Cerebellar nuclear complex (tissue), 1 donor: ENCODE measurements around the gene PACS1.

Source experiments
- DNase-seq, 2 experiments: peaks; one replicate each; lab custom pipeline; 2025; lab: John Stamatoyannopoulos, UW

PACS1 gene

GRCh38 chr11:66289548-66290329, 219.7 kb downstream of the PACS1 start:
- DNase-seq, result no peak

DNA sequence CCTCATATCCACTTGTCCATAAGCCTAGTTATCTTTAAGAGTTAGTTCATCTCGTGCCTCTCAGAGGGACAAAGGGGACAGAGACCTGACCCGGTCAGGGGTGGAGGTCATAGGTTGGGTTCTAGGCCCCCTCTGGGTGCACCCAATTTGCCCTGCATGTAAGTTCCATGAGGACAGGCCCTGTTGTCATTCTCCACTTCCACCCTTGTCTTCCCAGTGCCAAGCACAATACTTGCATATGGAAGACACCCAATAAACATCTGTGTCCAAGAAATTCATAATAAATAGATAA, 220.2 kb downstream of the PACS1 start:
- no peak for DNase-seq

DNA sequence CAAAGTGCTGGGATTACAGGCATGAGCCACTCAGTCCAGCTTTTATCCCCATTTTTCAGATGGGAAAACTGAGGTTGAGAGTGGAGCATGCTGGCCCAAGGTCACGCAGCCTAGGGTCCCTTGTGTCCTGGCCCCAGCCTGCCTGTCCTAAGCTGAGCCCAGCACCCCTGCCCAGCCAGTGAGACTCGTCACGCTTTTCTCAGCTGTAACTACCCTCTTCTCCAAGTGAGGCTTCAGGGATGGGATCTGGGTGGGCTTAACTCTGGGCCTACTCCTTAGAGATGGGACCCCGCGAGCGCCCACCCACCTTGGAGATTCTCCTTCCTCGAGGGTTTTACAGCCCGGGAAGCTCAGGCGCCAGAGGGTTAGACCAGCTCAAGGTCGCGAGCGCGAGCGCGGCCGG, 221.2 kb downstream of the PACS1 start:
- no peak for DNase-seq

- DNase-seq, result no peak
These were observed 221.9 kb downstream of the PACS1 start, which contains the start of gene TMEM151A for GRCh38 chr11:66291706-66292542. TSS of gene TMEM151A (plus strand) at chr11:66291894. CDS start at chr11:66292014, 120 bp downstream.

DNA sequence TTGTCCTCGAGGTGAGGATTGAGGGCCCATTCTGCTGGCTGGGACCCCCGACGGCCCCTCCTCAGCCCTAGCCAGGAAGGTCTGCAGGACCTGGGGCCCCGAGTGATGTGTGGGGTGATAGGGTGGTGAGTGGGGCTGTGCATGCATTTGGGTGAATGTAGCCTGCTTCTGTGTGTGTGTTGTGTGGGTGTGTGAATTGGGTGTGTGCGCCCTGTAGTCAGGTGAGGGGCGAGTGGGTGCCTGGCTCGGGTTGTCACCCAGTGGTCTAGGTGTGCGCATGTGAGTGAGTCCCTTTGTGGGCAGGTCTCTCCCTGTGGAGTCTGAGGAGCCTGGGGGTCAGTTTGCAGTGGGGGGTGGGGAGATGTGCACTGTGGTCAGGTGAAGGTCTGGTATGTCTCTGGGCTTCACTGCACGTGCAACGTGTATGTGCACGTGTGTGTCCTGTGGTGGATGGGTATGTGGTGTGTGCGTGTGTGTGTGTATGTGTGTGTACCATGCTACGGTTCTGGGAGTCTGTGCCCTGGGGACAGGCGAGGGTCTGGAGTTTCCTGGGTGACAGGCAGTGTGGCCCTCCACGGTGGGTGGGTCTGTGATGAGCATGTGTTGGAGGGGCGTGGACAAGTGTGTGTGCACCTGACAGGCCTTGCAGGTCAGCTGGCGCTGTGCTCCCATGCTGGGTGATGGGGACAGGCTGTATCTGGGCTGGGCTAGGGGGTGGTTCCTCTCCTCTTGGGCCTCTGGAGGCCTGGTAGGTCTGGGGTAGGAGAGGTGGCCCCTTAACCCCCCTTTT, 222.7 kb downstream of the PACS1 start:
- DNase-seq, result no peak

- DNase-seq, result no peak
These were observed 223.3 kb downstream of the PACS1 start for GRCh38 chr11:66293352-66293751.

- no peak for DNase-seq
These were observed 223.9 kb downstream of the PACS1 start for GRCh38 chr11:66293777-66294625.
